K562 (cell line): ENCODE measurements around the gene NUP205. TPM values are rescaled to one million over a fixed set of nuclear protein-coding genes. Genes with fewer than 3 reads are reported as not detected.

Experiments
- AFF4 ChIP-seq: sonication (generic); formaldehyde crosslinking; IDR thresholded peaks from 2 replicates; pipeline ENCODE4 v1.8.0; 2023; ENCODE audit warnings: mild to moderate bottlenecking, missing genetic modification reagents
- BMI1 ChIP-seq: fragments of 150-350 bp; IDR thresholded peaks from 2 replicates; pipeline ENCODE4 v1.6.1; 2014; ENCODE audit warnings: low read length
- GATAD2A ChIP-seq: fragments of 450-650 bp; IDR thresholded peaks from 2 replicates; pipeline ENCODE4 v1.6.1; 2017
- KDM4B ChIP-seq, 2 experiments: fragments of 450-650 bp in 1 of 2; sonication (generic) in 1 of 2; IDR thresholded peaks; 2 replicates each; pipeline ENCODE4 v1.6.1; 2016 to 2017; ENCODE audit warnings: borderline replicate concordance in 2 of 2, antibody characterized with exemption in 1 of 2, low read depth in 1 of 2, mild to moderate bottlenecking in 1 of 2
- NKRF ChIP-seq: fragments of 450-650 bp; IDR thresholded peaks from 2 replicates; pipeline ENCODE4 v1.6.1; 2016; ENCODE audit warnings: borderline replicate concordance
- NUFIP1 ChIP-seq: fragments of 450-650 bp; IDR thresholded peaks from 2 replicates; pipeline ENCODE4 v1.6.1; 2018; ENCODE audit not compliant: partially characterized antibody
- RAD21 ChIP-seq, 2 experiments: fragments of 250-450 bp in 1 of 2; fragments of 450-650 bp in 1 of 2; sonication (Bioruptor Pico) in 1 of 2; formaldehyde crosslinking in 1 of 2; IDR thresholded peaks in 1 of 2; conservative IDR thresholded peaks in 1 of 2; 2 replicates each; pipeline versions ENCODE4 v1.4.0 to v1.8.0; 2020 to 2022; ENCODE audit warnings: mild to moderate bottlenecking in 2 of 2, moderate library complexity in 1 of 2
- RBM34 ChIP-seq: fragments of 200-400 bp; formaldehyde crosslinking; IDR thresholded peaks from 2 replicates; pipeline ENCODE4 v1.6.1; 2018; ENCODE audit warnings: low read length, borderline replicate concordance; ENCODE audit not compliant: insufficient read depth
- RFX5 ChIP-seq: IDR thresholded peaks from 2 replicates; pipeline ENCODE4 v1.6.1; 2011; ENCODE audit warnings: low read depth, mild to moderate bottlenecking, improper control_type of control experiment, low read length
- SOX6 ChIP-seq: fragments of 450-650 bp; IDR thresholded peaks from 2 replicates; pipeline ENCODE4 v1.6.1; 2014; ENCODE audit warnings: mild to moderate bottlenecking
- TAF1 ChIP-seq: IDR thresholded peaks from 2 replicates; pipeline ENCODE4 v1.6.1; 2011; ENCODE audit warnings: mild to moderate bottlenecking, low read length, moderate library complexity; ENCODE audit not compliant: insufficient read depth, control insufficient read depth, severe bottlenecking; ENCODE audit errors: extremely low read depth
- TEAD4 ChIP-seq, 2 experiments: sonication (generic) in 1 of 2; formaldehyde crosslinking in 1 of 2; IDR thresholded peaks; 2 replicates each; pipeline versions ENCODE4 v1.6.1 to v1.8.0; 2012 to 2022; ENCODE audit warnings: borderline replicate concordance in 1 of 2, inconsistent platforms in 1 of 2, low read length in 1 of 2, mild to moderate bottlenecking in 1 of 2, missing genetic modification reagents in 1 of 2
- YY1 ChIP-seq, 3 experiments: IDR thresholded peaks; 2 replicates each; pipeline ENCODE4 v1.6.1; 2011; ENCODE audit warnings: low read length in 2 of 3, mild to moderate bottlenecking in 2 of 3, moderate library complexity in 2 of 3, borderline replicate concordance in 1 of 3, control low read depth in 1 of 3, low read depth in 1 of 3; ENCODE audit not compliant: insufficient read depth in 3 of 3, insufficient replicate concordance in 2 of 3, control insufficient read depth in 1 of 3, insufficient read length in 1 of 3; ENCODE audit errors: extremely low read depth in 1 of 3
- ZFP1 ChIP-seq: fragments of 450-650 bp; formaldehyde crosslinking; IDR thresholded peaks from 2 replicates; pipeline ENCODE4 v1.4.0; 2020; ENCODE audit warnings: mild to moderate bottlenecking, mixed read lengths
- ZNF121 ChIP-seq: sonication (generic); formaldehyde crosslinking; conservative IDR thresholded peaks from 2 replicates; pipeline ENCODE4 v1.8.0; 2022; ENCODE audit warnings: missing genetic modification reagents
- ZNF77 ChIP-seq: fragments of 250-450 bp; sonication (Bioruptor Pico); IDR thresholded peaks from 2 replicates; pipeline ENCODE4 v1.5.0; 2020
- polyA plus RNA-seq, 8 experiments: library from polyadenylated mRNA; depleted of rRNA in 4 of 8; stranded (reverse) in 5 of 8; unstranded in 3 of 8; fragments of >200 nt; fragmentation: Nextera tagmentation in 2 of 8; fragmentation: Illumina TruSeq in 1 of 8; extraction: Ambion mirVana in 2 of 8; extraction: Trizol in 1 of 8; gene quantifications; 2 replicates each; pipeline versions ENCODE4 v1.2.1 to v1.2.3, GENCODE V29; 2011 to 2014; ENCODE audit warnings: inconsistent platforms in 1 of 8, missing spikeins in 1 of 8
- total RNA-seq, 7 experiments: library from RNA; depleted of rRNA in 6 of 7; stranded (reverse); fragments of >200 nt in 6 of 7; fragmentation: Illumina TruSeq in 2 of 7; extraction: Trizol in 2 of 7; gene quantifications; 2 replicates each; pipeline versions ENCODE4 v1.2.1 to v1.2.3, GENCODE V29; 2011 to 2021; ENCODE audit warnings: low replicate concordance in 1 of 7

Gene NUP205
- total and polyA plus RNA-seq, 9 of the 15 experiments (the other 6 are each of a cell fraction or from before 2014, with no cell fraction given), result 101 to 282 (median 193) TPM

- TF ChIP-seq YY1 (IDR thresholded peaks at IDR 0.05; ENCODE audit: borderline replicate concordance in 1 of 3, control insufficient read depth in 1 of 3, extremely low read depth in 1 of 3, insufficient read depth in 3 of 3, insufficient read length in 1 of 3, insufficient replicate concordance in 2 of 3, low read depth in 1 of 3, low read length in 2 of 3) (peak in 1 of 3 experiments; percentile 17), RAD21 (CRISPR knock-in tag; conservative IDR thresholded peaks at IDR 0.05 in 1 of 2, IDR thresholded peaks at IDR 0.05 in 1 of 2) (peak in 1 of 2 experiments; percentile 6; a peak in 1 of 4 replicates), NKRF (peak; percentile 22; the same call in 1 of the 2 replicates), BMI1 (no peak), TAF1 (no peak), NUFIP1 (no peak), TEAD4 (IDR thresholded peaks at IDR 0.05; ENCODE audit: low read length) (peak; percentile 5; the same call in 1 of the 2 replicates), TEAD4 (CRISPR knock-in tag; IDR thresholded peaks at IDR 0.05; ENCODE audit: borderline replicate concordance) (no peak), AFF4 (CRISPR knock-in tag) (no peak), ZNF77 (CRISPR knock-in tag) (no peak), ZNF121 (no peak), RBM34 (no peak), KDM4B (IDR thresholded peaks at IDR 0.05; ENCODE audit: borderline replicate concordance in 2 of 2, low read depth in 1 of 2) (no peak), SOX6 (0 out of 2 replicates have a peak, but pooled peaks have one; percentile 18), GATAD2A (0 out of 2 replicates have a peak, but pooled peaks have one; percentile 26), RFX5 (no peak), ZFP1 (CRISPR knock-in tag) (no peak)
These were observed 48.7 kb upstream of the NUP205 start (continued) for GRCh38 chr7:135508883-135509588.
